Lower leg skin (tissue), 3 donors: Measurements from ENCODE around the gene THAP5.

ENCODE experiments used
- POLR2A ChIP-seq, 2 donors: fragments of 450-650 bp; IDR thresholded peaks; one replicate each; pipeline ENCODE4 v1.6.1; 2016 to 2017; ENCODE audit warnings: antibody characterized with exemption in 2 of 2, mild to moderate bottlenecking in 1 of 2, moderate library complexity in 1 of 2
- TF ChIP-seq, protein P1 (sequence below), 3 donors: fragments of 450-650 bp; IDR thresholded peaks; one replicate each; pipeline ENCODE4 v1.5.1; 2016; ENCODE audit warnings: antibody characterized with exemption in 3 of 3, mild to moderate bottlenecking in 3 of 3, moderate library complexity in 2 of 3

DNA sequence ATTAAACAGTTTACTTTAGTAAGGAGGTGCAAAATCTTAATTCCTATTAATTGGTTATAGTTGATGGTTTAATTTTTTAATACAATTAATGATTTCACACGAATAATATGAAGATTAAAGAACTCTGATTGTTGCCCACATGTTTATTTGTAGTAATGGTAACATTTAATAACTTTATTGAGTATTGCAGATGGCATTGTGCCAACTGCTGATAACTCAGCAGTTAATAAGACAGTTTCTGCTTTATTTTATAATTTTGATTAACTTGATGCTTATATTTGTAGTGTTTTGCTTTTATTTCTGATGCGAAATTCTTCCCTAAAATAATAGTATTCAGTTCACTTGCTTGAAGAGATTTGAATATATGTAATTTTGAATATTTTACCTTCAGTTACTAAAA is 3.0 kb upstream of the THAP5 start:
- TF ChIP-seq, protein P1, sequence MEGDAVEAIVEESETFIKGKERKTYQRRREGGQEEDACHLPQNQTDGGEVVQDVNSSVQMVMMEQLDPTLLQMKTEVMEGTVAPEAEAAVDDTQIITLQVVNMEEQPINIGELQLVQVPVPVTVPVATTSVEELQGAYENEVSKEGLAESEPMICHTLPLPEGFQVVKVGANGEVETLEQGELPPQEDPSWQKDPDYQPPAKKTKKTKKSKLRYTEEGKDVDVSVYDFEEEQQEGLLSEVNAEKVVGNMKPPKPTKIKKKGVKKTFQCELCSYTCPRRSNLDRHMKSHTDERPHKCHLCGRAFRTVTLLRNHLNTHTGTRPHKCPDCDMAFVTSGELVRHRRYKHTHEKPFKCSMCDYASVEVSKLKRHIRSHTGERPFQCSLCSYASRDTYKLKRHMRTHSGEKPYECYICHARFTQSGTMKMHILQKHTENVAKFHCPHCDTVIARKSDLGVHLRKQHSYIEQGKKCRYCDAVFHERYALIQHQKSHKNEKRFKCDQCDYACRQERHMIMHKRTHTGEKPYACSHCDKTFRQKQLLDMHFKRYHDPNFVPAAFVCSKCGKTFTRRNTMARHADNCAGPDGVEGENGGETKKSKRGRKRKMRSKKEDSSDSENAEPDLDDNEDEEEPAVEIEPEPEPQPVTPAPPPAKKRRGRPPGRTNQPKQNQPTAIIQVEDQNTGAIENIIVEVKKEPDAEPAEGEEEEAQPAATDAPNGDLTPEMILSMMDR (IDR thresholded peaks at IDR 0.05) = no peak
- no peak for TF ChIP-seq POLR2A (IDR thresholded peaks at IDR 0.05)
